G401 (cell line): ENCODE data around the gene CBR4. TPM values are rescaled to one million over a fixed set of nuclear protein-coding genes. Genes with fewer than 3 reads are reported as not detected.
"Not testable (repeated sequence)": the region's sequence is repeated elsewhere in the genome, so short reads cannot be mapped to it uniquely, and the experiment has no call there.

Source experiments
- DNase-seq: peaks from one replicate; pipeline ENCODE4 v3.0.0-alpha.2; 2015; ENCODE audit warnings: low spot score
- in situ Hi-C: cut with HindIII; loops from 2 replicates; pipeline ENCODE4 v1.10.0; 2016; ENCODE audit warnings: low sequenced_read_pairs, mixed read lengths
- total RNA-seq: library from RNA; depleted of rRNA; stranded (reverse); fragments of >200 nt; shearing (Covaris generic); gene quantifications from 2 replicates; pipeline ENCODE4 v1.2.3, GENCODE V29; 2014

The CBR4 gene
- total RNA-seq, 1 experiment from 2014 or later: 5.8 TPM

- no peak for DNase-seq
- in situ Hi-C loops: no loop called here
Observed at GRCh38 chr4:168999809-169000208, 10.2 kb downstream of the CBR4 start.

- in situ Hi-C loops: no loop called here
- DNase-seq: no peak
Observed at GRCh38 chr4:168998596-168998995, 11.5 kb downstream of the CBR4 start.

GRCh38 chr4:168995537-168996295 lies 14.3 kb downstream of the CBR4 start:
- in situ Hi-C loops: no loop called here
- DNase-seq: peak; percentile 8

GRCh38 chr4:168994958-168995357 lies 15.1 kb downstream of the CBR4 start:
- no peak for DNase-seq
- in situ Hi-C loops: no loop called here

GRCh38 chr4:168993714-168994510 lies 16.1 kb downstream of the CBR4 start:
- in situ Hi-C loops: no loop called here
- DNase-seq: no peak

- in situ Hi-C loops, DNase-seq: not testable (repeated sequence)
Observed at GRCh38 chr4:168992952-168993482, 17.0 kb downstream of the CBR4 start.

- in situ Hi-C loops: no loop called here
- DNase-seq: no peak
Observed at GRCh38 chr4:168981942-168982341, 28.1 kb downstream of the CBR4 start.

GRCh38 chr4:168981460-168981859 lies 28.6 kb downstream of the CBR4 start:
- DNase-seq: no peak
- in situ Hi-C loops: no loop called here

- DNase-seq: no peak
Observed at GRCh38 chr4:168979338-168979737, 30.7 kb downstream of the CBR4 start.

GRCh38 chr4:168978001-168978700 lies 31.9 kb downstream of the CBR4 start:
- no peak for DNase-seq
- in situ Hi-C loops: no loop called here

More at GRCh38 chr4:168979338-168979737, 30.7 kb downstream of the CBR4 start:
- in situ Hi-C loops: no loop called here

- no peak for DNase-seq
- in situ Hi-C loops: no loop called here
Observed at GRCh38 chr4:168972596-168972995, 37.5 kb downstream of the CBR4 start.

GRCh38 chr4:168960716-168961115 lies 49.3 kb downstream of the CBR4 start:
- no peak for DNase-seq
- in situ Hi-C loops: no loop called here

- DNase-seq: no peak
- in situ Hi-C loops: no loop called here
Observed at GRCh38 chr4:168955674-168956073, 54.4 kb downstream of the CBR4 start.

GRCh38 chr4:168952821-168953246 lies 57.2 kb downstream of the CBR4 start:
- DNase-seq, in situ Hi-C loops: not testable (repeated sequence)

GRCh38 chr4:168945291-168945690 lies 64.8 kb downstream of the CBR4 start:
- in situ Hi-C loops: no loop called here
- no peak for DNase-seq

GRCh38 chr4:168942985-168943384 lies 67.1 kb downstream of the CBR4 start:
- DNase-seq: no peak
- in situ Hi-C loops: no loop called here
